Neuronal stem cell (in vitro differentiated cells): ENCODE measurements around the gene CTNNBIP1.

Experiments used
- DNase-seq: peaks from one replicate; pipeline ENCODE4 v3.0.0-alpha.2; 2013; ENCODE audit warnings: low spot score
- H2AFZ ChIP-seq: one replicate; pipeline ENCODE4 v1.6.1; 2013; ENCODE audit warnings: mild to moderate bottlenecking, low read length, inconsistent platforms
- H2AK5ac ChIP-seq: 2 replicates; pipeline ENCODE4 v1.6.1; 2013; ENCODE audit warnings: low read depth, mild to moderate bottlenecking, inconsistent platforms, low read length, moderate library complexity, mixed read lengths
- H2BK120ac ChIP-seq: 2 replicates; pipeline ENCODE4 v1.6.1; 2013; ENCODE audit warnings: low read depth, mild to moderate bottlenecking, inconsistent platforms, low read length, moderate library complexity, mixed read lengths
- H2BK12ac ChIP-seq: one replicate; pipeline ENCODE4 v1.6.1; 2013; ENCODE audit warnings: low read length, inconsistent platforms
- H2BK15ac ChIP-seq: 2 replicates; pipeline ENCODE4 v1.6.1; 2013; ENCODE audit warnings: mild to moderate bottlenecking, low read length, inconsistent platforms, mixed read lengths
- H2BK5ac ChIP-seq: one replicate; pipeline ENCODE4 v1.6.1; 2013; ENCODE audit warnings: inconsistent platforms, mild to moderate bottlenecking, low read length, moderate library complexity
- H3K14ac ChIP-seq: one replicate; pipeline ENCODE4 v1.6.1; 2013; ENCODE audit warnings: low read length, inconsistent platforms
- H3K18ac ChIP-seq: 2 replicates; pipeline ENCODE4 v1.6.1; 2013; ENCODE audit warnings: low read length, inconsistent platforms
- H3K23ac ChIP-seq: 2 replicates; pipeline ENCODE4 v1.6.1; 2013; ENCODE audit warnings: low read depth, mild to moderate bottlenecking, mixed read lengths, low read length, inconsistent platforms; ENCODE audit not compliant: poor library complexity
- H3K27ac ChIP-seq: replicated peaks from 3 replicates; pipeline ENCODE4 v1.5.1; 2013; ENCODE audit warnings: low read length, inconsistent platforms
- H3K27me3 ChIP-seq, 3 experiments: 2 replicates each; pipeline ENCODE4 v1.6.1; 2013; ENCODE audit warnings: low read length in 3 of 3, mild to moderate bottlenecking in 2 of 3, inconsistent platforms in 1 of 3, low read depth in 1 of 3, mixed read lengths in 1 of 3, moderate library complexity in 1 of 3; ENCODE audit not compliant: control insufficient read depth in 3 of 3, insufficient read depth in 3 of 3
- H3K36me3 ChIP-seq, 2 donors: replicated peaks in 1 of 2; 2 replicates each; pipeline ENCODE4 v1.6.1; 2013; ENCODE audit warnings: low read length in 2 of 2; ENCODE audit not compliant: control insufficient read depth in 2 of 2, insufficient read depth in 2 of 2
- H3K4ac ChIP-seq: 2 replicates; pipeline ENCODE4 v1.6.1; 2013; ENCODE audit warnings: inconsistent platforms, mild to moderate bottlenecking, low read length, moderate library complexity
- H3K4me1 ChIP-seq, 2 donors: 1 replicate in 1 of 2; 2 replicates in 1 of 2; pipeline ENCODE4 v1.6.1; 2013; ENCODE audit warnings: low read length in 2 of 2, low read depth in 1 of 2; ENCODE audit not compliant: control insufficient read depth in 2 of 2, insufficient read depth in 1 of 2
- H3K4me2 ChIP-seq: one replicate; pipeline ENCODE4 v1.6.1; 2013; ENCODE audit warnings: mild to moderate bottlenecking, low read length, inconsistent platforms; ENCODE audit not compliant: insufficient read depth, poor library complexity, severe bottlenecking
- H3K4me3 ChIP-seq, 2 donors: 2 replicates each; pipeline ENCODE4 v1.5.1; 2013; ENCODE audit warnings: low read length in 2 of 2, mild to moderate bottlenecking in 2 of 2, inconsistent platforms in 1 of 2, moderate library complexity in 1 of 2
- H3K79me1 ChIP-seq: one replicate; pipeline ENCODE4 v1.6.1; 2013; ENCODE audit warnings: low read depth, mild to moderate bottlenecking, inconsistent platforms, low read length, moderate library complexity
- H3K9ac ChIP-seq: one replicate; pipeline ENCODE4 v1.6.1; 2013; ENCODE audit warnings: mild to moderate bottlenecking, low read depth, low read length, inconsistent platforms; ENCODE audit not compliant: poor library complexity
- H3K9me3 ChIP-seq, 2 donors: replicated peaks in 1 of 2; 2 replicates each; pipeline versions ENCODE3 to v1.6.1; 2013; ENCODE audit warnings: low read length in 2 of 2, mild to moderate bottlenecking in 2 of 2, inconsistent platforms in 1 of 2, low read depth in 1 of 2, mixed read lengths in 1 of 2, moderate library complexity in 1 of 2; ENCODE audit not compliant: control insufficient read depth in 2 of 2, insufficient read depth in 1 of 2
- H4K8ac ChIP-seq: one replicate; pipeline ENCODE4 v1.6.1; 2013; ENCODE audit warnings: low read depth, mild to moderate bottlenecking, inconsistent platforms, low read length, moderate library complexity
- H4K91ac ChIP-seq: one replicate; pipeline ENCODE4 v1.6.1; 2013; ENCODE audit warnings: low read length, low read depth, mild to moderate bottlenecking, inconsistent platforms; ENCODE audit not compliant: poor library complexity
- WGBS, 2 donors: extraction: QIAGEN DNeasy Blood & Tissue Kit; methylation state at CpG; one replicate each; pipeline ENCODE4 v1.1.7; 2013; ENCODE audit warnings: missing lambda C conversion rate in 2 of 2, mixed read lengths in 1 of 2; ENCODE audit not compliant: insufficient read length in 2 of 2, insufficient replicate concordance in 1 of 2; ENCODE audit errors: extremely low coverage in 2 of 2; 5-methylcytosine and 5-hydroxymethylcytosine counted together

CTNNBIP1 gene

DNA sequence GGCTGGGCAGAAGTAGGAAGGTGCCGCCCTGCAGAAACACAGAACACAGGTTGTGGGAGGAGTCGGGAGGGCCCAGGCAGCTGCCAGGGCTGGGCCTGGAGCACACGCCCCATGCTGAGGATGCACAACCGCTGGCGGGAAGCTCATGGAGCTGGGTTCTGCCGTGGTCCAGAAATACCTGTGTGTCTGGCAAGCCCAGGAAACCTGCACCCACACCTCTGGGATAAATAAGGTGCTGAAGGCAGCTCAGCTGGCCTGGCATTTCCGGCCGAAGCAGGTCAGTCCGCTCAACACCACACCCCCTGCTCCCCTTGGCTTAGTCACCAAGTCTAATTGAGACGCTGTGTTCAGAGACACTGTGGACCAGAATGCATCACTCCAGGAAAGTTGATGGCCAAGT lies 32.1 kb downstream of the CTNNBIP1 start:
- Histone ChIP-seq H2AK5ac (no peak overlapping the region), H3K79me1 (peaks cover 11% of the 10 kb centered on the region), H2AFZ (no peak overlapping the region), H2BK5ac (no peak overlapping the region), H4K8ac (no peak overlapping the region), H3K36me3 (peaks cover 3 to 9% of the 10 kb centered on the region in 2 donors), H3K18ac (no peak overlapping the region), H3K27me3 (no peaks in the 10 kb centered on the region), H2BK120ac (no peak overlapping the region), H3K9ac (no peak overlapping the region), H3K4me2 (no peak overlapping the region), H3K23ac (no peak overlapping the region), H3K27ac (no peak overlapping the region), H3K9me3 (no peaks in the 10 kb centered on the region), H3K4ac (no peak overlapping the region), H2BK15ac (no peak overlapping the region), H2BK12ac (no peak overlapping the region), H4K91ac (no peak overlapping the region), H3K14ac (no peak overlapping the region), H3K4me1 (peaks cover 7 to 10% of the 10 kb centered on the region in 2 donors), H3K4me3 (no peak overlapping the region)
- WGBS, 2 donors, result no CpG with 5 or more reads among the region's 10 CpGs
- DNase-seq, result no peak

DNA sequence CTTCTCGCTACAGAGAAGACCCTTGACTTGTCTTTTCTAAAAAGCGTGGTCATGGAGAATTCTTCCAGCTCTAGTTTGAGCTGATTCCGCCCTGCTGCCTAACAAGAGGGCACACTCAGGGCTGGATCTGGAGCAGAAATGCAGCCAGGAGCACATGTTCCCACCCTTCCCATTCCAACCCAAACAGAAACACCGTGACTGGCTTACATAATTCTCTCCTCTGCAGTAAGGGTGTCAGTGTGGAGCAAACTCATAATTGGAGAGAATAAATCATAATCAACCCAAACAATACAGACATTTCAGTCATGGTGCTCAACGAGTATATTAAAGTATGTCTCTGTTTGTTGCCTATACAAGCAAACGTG lies 34.5 kb downstream of the CTNNBIP1 start:
- Histone ChIP-seq H4K91ac (no peak overlapping the region), H3K36me3 (peaks cover 15 to 17% of the 10 kb centered on the region in 2 donors), H3K4me2 (no peak overlapping the region), H2AFZ (peak overlapping the region; percentile 81), H3K9me3 (no peaks in the 10 kb centered on the region), H2BK12ac (no peak overlapping the region), H3K9ac (peak overlapping the region; percentile 47), H3K4ac (no peak overlapping the region), H3K79me1 (peaks cover 8% of the 10 kb centered on the region), H3K23ac (peak overlapping the region; percentile 85), H3K27me3 (no peaks in the 10 kb centered on the region), H3K18ac (no peak overlapping the region), H2BK120ac (peak overlapping the region; percentile 69), H4K8ac (no peak overlapping the region), H3K4me3 (no peak overlapping the region), H3K4me1 (peaks cover 7 to 10% of the 10 kb centered on the region in 2 donors), H2BK5ac (peak overlapping the region; percentile 91), H2AK5ac (no peak overlapping the region), H2BK15ac (no peak overlapping the region), H3K14ac (no peak overlapping the region), H3K27ac (peak overlapping the region; percentile 34)
- WGBS, 2 donors, result no CpG with 5 or more reads among the region's 6 CpGs
- DNase-seq, result no peak

DNA sequence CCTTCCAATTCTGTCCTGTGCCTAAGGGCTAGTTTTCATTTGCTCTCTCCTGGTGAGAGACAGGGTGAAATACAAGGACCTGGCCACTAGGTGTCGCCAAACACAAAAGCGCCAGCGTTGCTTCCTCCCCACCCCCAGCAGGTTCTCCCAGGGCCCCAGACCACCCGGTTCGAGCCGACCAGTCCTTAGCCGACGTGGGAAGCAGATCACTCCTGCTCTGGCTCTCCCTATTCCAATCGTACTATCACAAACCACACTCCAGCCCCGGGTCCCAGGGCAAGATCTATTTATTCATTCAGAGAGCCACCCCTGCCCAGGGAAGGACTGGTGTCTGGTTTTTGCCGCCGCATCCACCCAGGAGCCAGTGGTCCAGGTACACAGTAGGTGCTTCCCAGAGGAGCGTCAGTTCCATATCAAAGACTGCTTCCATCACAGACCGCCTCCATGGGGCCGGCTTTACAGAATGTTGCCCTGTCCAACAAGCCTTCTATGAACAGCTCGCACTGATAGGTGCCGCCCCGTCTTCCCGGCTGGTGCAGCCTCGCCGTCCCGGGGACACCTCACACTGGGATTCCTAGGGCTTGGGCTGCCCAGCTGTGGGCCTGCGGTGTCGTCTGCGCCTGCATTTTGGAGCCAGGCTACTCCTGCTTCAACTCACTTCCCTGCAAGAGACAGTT lies 35.0 kb downstream of the CTNNBIP1 start:
- Histone ChIP-seq H3K9me3 (no peaks in the 10 kb centered on the region), H3K4me1 (peaks cover 7 to 10% of the 10 kb centered on the region in 2 donors), H3K27ac (peak overlapping the region; percentile 34), H3K18ac (peak overlapping the region; percentile 95), H3K14ac (peak overlapping the region; percentile 58), H3K4me2 (peak overlapping the region; percentile 29), H3K23ac (peak overlapping the region; percentile 85), H3K9ac (peak overlapping the region; percentile 47), H2BK5ac (peak overlapping the region; percentile 91), H2BK15ac (peak overlapping the region; percentile 64), H3K79me1 (peaks cover 8% of the 10 kb centered on the region), H2BK12ac (no peak overlapping the region), H2AFZ (peak overlapping the region; percentile 81), H2BK120ac (peak overlapping the region; percentile 69), H3K27me3 (no peaks in the 10 kb centered on the region), H4K8ac (peak overlapping the region; percentile 78), H3K4ac (no peak overlapping the region), H3K4me3 (no peak overlapping the region), H2AK5ac (peak overlapping the region; percentile 88), H3K36me3 (peaks cover 20 to 23% of the 10 kb centered on the region in 2 donors), H4K91ac (peak overlapping the region; percentile 47)
- DNase-seq, result peak; percentile 86
- no CpG with 5 or more reads among the region's 25 CpGs for WGBS, 2 donors

DNA sequence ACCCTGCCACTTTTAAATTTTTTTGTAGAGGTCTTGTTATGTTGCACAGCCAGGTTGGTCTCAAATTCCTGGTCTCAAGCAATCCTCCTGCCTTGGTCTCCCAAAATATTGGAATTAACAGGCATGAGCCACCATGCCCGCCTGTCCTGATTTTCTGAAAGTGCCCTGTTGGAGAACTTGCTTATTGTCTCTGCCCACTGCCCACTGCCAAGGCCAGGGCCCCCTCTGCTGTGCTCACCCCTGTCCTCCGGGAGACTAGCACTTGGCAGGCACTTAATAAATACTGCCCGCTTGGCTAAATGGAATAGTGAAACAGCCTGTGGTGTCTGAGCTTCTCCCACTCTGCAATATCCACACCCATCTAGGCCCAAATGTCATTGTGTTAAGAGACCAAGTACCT lies 35.7 kb downstream of the CTNNBIP1 start:
- H3K4me2 ChIP-seq, result no peak overlapping the region
- H2BK120ac ChIP-seq, result no peak overlapping the region
- no peak overlapping the region for H4K8ac ChIP-seq
- WGBS, 2 donors, result no CpG with 5 or more reads among the region's 3 CpGs
- H3K36me3 ChIP-seq, result peaks cover 25 to 28% of the 10 kb centered on the region in 2 donors
- H2BK12ac ChIP-seq, result no peak overlapping the region
- H2AFZ ChIP-seq, result no peak overlapping the region
- H4K91ac ChIP-seq, result no peak overlapping the region
- no peak overlapping the region for H3K27ac ChIP-seq
- no peak overlapping the region for H3K4me3 ChIP-seq
- H3K79me1 ChIP-seq, result peaks cover 8% of the 10 kb centered on the region
- no peak overlapping the region for H3K23ac ChIP-seq
- no peaks in the 10 kb centered on the region for H3K27me3 ChIP-seq
- DNase-seq, result no peak
- H3K14ac ChIP-seq, result no peak overlapping the region
- H2AK5ac ChIP-seq, result no peak overlapping the region
- no peak overlapping the region for H3K9ac ChIP-seq
- H3K18ac ChIP-seq, result no peak overlapping the region
- no peaks in the 10 kb centered on the region for H3K9me3 ChIP-seq
- no peak overlapping the region for H2BK15ac ChIP-seq
- peak overlapping the region; percentile 30 for H2BK5ac ChIP-seq
- H3K4me1 ChIP-seq, result peaks cover 7 to 10% of the 10 kb centered on the region in 2 donors
- no peak overlapping the region for H3K4ac ChIP-seq
